Stimulated activated CD8-positive, alpha-beta memory T cell treated with anti-CD3 and anti-CD28 coated beads, Interleukin-4, amount 100 ng/mL, for 1 hour (primary cell): Measurements from ENCODE around the gene KRT13.

Source experiments
- DNase-seq, 2 donors: peaks; one replicate each; pipeline ENCODE4 v3.0.0-alpha.2; 2020; ENCODE audit warnings: low read depth in 2 of 2, low spot score in 1 of 2

KRT13 gene

DNA sequence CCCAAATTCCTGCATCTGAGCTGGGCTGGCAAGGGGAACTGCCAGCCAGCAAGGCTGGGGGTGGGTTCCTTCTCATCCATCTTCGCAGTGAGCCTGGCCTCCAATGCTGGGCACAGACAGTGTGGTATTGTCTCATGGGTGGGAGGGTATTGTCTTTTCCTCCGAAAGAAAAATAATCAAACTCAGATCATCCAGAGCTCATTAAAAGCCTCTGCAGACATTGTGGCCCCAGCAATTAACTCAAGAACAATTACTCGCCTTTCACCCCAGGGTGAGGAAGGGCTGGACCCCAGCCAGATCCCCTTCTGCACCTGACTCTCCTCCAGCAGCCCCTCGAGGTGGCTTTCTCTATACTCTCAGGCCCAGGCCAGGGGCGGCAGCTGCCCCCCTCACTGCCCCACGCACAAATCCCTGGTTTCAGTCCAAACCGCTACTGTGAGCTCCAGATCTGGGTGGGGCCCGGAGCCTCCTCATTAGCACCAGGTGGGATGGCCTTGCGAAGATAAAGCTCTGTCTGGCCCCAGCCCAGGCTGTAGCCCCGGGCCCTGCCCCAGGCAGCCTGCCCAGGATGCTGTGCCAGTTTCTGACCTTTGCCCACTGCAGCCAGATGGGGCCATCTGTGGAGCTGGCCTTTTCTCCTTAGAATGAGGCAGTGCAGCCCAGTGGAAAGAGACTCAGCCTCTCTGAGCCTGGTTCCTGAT, 15.6 kb upstream of the KRT13 start:
- DNase-seq: no peak

DNA sequence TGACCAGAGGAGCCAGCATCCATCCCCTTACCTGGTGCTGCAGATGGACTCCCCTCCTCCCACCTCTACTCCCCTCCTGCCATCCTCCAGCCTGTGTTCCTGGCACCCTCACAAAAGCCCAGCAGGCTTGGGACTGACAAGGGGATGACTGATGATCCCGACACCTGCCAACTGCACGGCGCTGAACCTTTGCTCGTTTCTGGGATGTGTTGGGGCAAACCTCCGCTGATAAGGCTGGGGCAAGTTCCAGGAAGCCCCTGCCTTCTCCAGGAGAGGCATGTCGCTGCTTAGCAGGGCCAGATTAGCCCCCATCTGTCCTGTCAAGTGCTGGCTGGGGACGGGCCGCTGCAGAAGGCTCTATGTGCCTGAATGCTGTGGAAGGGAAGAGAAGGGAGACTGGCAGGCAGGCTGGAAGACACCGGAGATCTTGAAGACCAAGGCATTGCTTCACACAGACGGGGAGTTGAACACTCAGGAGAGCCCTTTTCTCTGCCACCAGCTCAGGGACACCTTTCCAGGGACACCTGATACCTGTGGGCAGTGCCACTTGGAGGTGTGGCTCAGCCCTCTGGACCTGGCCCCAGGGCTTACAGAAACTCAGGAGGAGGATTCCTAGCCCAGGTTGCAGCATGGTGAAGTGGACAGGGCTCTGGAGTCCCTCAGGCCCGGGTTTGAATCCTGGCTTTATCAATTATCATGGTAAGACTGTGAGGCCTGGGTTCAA, 14.3 kb upstream of the KRT13 start:
- no peak for DNase-seq

- no peak for DNase-seq
These were observed 13.5 kb upstream of the KRT13 start, which contains the start of gene KRT15 for GRCh38 chr17:41518789-41519449. Gene KRT15, minus strand, starts transcription at chr17:41518890. Its CDS starts 63 bp downstream, at chr17:41518827.

- DNase-seq: no peak
These were observed 12.6 kb upstream of the KRT13 start for GRCh38 chr17:41518031-41518430.

GRCh38 chr17:41516830-41517283, 11.4 kb upstream of the KRT13 start:
- DNase-seq: no peak

DNA sequence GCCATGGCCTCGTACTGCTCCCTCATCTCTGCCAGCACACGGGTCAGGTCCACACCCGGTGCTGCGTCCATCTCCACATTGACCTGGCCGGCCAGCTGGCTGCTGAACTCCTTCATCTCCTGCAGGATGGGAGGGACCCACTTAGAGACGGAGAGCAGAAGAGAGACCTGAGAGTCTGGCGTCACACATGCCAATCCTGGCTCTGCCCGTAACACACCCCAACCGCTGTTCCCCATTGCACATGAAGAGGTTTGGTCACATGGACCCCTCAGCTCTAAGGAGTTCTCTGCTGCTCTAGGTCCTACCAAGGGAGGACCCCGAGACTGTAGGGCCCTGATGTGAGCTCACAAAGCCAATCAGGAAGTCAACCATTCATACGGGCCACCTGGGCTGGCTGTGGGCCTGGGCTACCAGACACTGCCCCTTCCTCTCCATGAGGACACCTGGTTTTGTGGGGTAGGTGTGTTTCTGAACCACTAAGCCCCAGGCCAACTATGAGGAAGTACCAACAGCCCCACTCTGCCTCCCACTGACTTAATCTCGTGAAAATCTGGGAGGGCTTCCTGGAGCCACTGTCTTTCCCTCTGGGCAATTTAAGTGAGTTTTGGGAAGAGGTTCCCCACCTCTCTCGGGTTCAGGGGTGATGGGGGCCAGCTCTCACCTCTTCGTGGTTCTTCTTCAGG, 10.9 kb upstream of the KRT13 start:
- no peak for DNase-seq

DNA sequence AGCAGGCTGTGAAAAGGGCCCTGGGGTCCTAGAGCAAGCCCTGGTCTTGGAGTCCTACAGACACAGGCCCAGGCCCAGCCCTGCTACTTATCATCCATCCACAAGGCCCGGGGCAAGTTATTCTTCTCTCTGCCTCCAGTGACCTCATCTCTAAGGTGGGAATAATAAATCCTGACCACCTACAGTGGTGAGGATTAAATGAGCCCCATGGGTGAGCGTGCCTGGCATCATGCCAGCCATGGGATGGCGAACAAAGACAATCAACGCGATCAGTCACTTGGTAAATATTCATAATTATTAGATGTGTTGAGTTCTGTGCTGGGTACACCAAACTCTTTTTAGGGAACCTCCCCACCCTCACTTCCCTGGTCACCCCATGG, 7.7 kb upstream of the KRT13 start:
- DNase-seq: no peak

- no peak for DNase-seq
These were observed 7.2 kb upstream of the KRT13 start for GRCh38 chr17:41512546-41513167.

DNA sequence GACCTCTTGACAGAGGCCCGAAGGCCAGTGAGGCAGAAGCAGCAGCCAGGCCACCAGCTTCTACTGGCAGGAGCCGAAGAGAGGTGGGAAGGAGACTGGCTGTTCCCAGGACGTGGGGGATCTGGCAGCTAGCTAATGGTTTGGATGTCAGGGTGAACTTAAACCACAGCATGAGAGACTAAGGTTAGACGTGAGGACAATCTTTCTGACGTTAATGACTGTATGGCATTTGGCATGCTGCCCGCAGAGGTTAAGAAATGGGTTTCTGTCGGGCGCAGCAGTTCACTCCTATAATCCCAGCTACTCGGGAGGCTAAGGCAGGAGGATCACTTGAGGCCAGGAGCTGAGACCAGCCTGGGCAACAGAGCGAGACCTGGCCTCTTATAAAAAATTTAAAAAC, 6.3 kb upstream of the KRT13 start:
- DNase-seq: no peak

- no peak for DNase-seq
These were observed 5.7 kb upstream of the KRT13 start for GRCh38 chr17:41511116-41511515.

DNA sequence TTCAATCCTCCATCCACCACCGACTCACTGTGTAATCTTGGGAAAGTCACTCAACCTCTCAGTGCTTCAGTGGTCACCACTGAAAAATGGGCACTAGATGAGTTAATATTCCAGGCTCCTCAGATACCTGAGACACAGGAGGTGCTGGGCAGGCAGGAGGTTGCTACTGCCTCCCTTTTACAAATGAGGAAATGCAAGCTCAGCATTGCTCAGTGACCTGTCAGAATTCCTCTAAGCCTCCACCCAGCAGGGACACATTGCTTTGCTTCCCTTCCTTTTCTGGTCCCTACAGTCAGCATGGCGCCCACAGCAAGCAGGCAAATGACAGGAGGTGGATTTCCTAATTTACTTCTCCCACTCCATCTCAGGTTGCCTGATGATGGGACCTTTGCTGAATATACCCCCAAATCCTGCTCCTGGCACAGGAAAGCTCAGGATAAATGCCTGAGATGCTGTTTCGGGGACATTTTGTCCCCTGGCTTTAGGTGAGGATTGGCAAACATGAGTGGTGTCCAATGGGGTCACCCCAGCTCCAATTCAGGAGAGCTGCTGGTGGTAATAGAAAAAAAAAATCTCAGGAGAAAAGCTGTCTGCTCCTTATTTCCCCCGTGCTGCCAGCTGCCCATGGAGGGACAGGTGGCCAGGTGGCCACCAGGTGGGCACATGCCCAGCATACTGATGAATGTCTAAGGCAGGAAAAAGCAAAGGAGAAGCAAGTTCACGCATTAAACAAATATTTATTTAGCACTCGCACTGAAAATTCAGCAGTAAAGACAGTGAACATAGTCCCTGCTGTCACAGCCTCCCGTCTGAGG, 5.0 kb upstream of the KRT13 start:
- DNase-seq: no peak

DNA sequence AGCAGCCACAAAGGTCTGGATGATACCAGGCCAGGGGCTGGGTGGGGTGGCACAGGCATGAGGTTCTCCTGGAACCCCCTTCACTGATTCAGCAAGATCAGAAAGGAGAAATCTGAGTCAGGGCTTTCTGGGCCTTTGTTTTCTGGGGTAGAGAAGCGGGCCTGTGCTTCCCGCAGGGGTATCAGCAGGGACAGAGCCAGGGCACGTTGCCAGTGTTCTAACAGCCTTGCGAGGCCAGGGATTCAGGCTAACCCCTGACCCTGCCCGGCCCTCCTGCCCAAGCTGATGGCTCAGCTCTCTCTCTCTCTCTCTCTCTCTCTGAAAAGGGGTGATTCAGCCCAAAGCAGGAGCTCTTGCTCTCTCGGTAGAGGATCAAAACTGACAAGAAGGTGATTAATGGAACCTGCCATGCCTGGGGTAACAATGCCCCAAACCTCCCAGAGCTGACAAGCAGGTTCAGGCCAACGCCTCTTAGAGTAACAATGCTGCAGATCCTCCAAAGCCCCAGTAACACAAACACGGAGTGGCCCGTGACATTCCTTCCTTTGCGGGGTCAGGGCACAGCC, 2.0 kb upstream of the KRT13 start:
- no peak for DNase-seq

GRCh38 chr17:41505809-41506767, 676 bp upstream of the KRT13 start:
- DNase-seq: no peak

DNA sequence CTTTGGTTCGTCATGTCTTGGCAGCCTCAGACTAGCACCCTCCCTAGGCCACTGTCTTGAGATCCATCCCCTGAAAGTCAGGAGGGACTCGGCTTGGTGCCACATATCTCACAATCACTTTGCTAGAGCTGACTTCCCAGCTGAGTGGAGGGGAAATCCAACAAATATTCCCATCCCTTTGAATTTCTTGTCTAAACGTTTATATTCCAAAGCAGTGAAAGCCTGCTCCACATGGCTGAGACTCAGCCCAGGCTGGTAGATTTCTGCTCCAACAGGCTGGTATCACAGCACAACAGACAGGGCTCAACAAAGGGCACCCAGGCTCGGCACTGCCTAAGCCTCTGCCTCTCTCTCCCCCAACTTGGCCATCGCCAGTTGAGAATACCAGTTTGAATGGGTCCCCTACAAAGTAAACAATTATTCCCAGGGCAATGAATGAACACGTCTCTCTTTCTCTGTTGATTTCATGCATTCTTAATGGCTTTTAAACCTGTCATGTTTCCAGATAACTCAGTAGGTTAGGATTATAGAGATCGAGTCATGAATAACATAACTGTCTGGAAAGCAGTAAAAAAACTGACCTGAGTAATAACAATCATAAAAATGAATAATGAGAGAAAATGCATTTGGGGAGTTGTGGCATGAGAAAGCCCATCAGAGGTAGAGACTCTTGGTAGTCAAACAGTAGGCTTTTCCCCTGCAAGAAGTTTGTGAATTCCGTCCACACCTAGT, 1.0 kb downstream of the KRT13 start:
- DNase-seq: no peak

GRCh38 chr17:41503202-41503601, 2.2 kb downstream of the KRT13 start:
- DNase-seq: no peak

DNA sequence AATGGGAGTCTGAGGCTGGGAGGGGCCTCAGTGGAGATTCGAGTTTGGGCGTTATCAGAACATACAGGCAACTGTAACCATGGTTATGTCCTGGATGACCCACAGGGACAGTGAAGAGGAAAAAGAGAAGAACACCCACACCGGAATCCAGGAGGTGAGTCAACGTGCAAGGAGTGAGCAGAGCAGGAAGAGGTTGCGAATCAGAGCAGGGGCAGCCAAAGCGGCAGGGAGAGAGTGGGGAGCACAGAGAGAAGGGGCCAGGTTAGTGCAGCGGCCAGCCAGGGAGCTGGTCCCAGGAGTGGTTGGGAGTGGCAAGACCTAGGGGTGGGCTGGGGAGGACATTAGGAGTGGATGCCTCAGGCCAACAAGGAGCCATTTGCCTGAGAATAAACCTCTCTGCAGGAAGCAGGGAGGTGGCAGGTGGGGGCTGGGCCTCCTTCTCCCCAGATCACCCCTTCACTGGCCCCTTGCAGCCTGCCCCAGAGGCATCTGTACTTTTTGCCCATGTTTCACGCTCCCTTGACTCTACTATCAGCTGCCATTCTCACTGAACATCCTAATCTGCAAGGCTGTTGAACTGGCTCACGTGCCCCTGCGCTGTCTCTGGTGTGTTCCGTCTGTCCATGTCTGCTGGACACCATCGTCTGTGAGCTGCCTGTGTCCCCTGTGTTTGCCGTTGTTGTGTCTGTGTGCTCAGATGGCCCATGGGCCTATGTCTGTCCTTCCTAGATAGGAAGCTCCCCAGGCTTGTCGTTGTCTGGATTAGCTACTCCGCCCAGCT, 5.1 kb downstream of the KRT13 start:
- DNase-seq: no peak

DNA sequence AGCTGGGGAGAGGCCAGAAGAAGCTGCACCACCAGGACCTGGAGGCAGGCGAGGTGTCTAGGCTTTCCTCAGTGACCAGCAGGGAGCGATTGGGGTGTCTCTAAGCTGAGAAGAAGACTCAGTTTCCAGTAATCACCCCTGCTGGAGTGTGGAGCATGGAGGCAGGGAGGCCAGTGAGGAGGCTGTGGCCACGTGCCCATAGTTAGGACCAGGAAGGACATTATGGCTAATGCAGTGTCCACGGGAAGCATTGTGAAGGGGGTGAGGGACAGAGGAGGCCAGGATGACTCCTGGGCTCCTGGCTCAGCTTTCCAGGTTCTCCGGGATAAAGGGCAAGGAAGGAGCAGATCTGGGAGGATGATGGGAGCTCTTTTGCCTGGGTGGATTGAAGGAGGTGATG, 5.7 kb downstream of the KRT13 start:
- DNase-seq: no peak
